Measurements from ENCODE around the gene DNER.

DNER gene

DNA sequence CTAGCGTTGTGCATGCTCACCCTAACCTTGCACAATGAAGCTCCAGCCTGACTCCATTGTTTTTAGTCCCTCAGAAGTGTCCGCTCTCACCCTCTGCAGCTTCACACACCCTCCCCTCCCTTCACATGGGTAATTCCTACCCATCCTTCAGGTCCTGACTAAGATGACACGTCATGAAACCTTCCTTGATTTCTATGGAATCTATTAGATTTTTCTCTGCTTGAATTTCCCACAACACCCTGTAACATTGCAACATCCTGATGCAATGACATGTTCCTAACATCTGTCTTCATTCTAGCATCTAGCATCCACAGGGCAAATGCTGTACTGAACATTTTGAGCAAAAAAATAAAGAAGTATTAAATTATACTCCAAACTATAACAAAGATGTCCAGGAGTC lies 366.2 kb downstream of the DNER start:
- TF ChIP-seq, protein P1, sequence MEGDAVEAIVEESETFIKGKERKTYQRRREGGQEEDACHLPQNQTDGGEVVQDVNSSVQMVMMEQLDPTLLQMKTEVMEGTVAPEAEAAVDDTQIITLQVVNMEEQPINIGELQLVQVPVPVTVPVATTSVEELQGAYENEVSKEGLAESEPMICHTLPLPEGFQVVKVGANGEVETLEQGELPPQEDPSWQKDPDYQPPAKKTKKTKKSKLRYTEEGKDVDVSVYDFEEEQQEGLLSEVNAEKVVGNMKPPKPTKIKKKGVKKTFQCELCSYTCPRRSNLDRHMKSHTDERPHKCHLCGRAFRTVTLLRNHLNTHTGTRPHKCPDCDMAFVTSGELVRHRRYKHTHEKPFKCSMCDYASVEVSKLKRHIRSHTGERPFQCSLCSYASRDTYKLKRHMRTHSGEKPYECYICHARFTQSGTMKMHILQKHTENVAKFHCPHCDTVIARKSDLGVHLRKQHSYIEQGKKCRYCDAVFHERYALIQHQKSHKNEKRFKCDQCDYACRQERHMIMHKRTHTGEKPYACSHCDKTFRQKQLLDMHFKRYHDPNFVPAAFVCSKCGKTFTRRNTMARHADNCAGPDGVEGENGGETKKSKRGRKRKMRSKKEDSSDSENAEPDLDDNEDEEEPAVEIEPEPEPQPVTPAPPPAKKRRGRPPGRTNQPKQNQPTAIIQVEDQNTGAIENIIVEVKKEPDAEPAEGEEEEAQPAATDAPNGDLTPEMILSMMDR (IDR thresholded peaks at IDR 0.05; ENCODE audit: extremely low read depth, insufficient read depth, missing control alignments): no peak
- DNase-seq (ENCODE audit: low spot score): no peak
- in situ Hi-C loops (cut with MboI; ENCODE audit: low pct_unique_long_range_greater_than_20kb, low sequenced_read_pairs, unreplicated experiment): no loop called here

DNA sequence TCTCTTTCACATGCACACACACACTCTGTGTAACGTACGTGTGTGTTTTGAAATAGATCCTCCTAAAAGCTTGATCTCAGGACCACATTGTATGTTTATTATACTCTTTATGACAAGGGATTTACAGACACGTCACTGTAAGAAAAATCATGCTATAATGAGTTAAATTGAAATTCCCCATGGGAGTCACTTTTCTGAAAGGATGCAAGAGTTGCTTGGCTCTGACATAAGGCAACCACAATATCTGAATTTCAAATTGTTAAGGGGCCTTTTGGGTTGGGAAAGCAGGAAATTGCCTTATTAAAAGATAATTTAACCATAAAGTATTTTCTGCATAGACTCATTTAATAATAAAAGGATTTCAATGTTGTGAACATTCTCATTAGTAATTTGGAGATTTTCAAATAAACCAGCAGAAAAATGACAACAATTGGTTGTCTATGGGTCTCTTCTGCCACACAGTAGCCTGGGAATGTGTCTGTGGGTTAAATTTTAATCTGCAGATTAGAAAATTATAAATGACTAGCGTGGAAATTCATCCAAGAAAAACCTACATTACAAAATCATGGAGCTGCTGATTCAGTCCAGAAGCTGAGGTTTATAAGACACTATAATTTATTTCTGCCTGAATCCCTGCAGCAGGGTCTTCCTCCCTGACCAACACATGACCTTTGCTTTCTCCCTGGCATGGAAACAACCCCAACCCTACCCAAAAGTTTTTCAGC lies 367.4 kb downstream of the DNER start:
- in situ Hi-C loops (cut with MboI; ENCODE audit: low pct_unique_long_range_greater_than_20kb, low sequenced_read_pairs, unreplicated experiment): no loop called here
- TF ChIP-seq, protein P1 (IDR thresholded peaks at IDR 0.05; ENCODE audit: extremely low read depth, insufficient read depth, missing control alignments): no peak
- no peak for DNase-seq (ENCODE audit: low spot score)

DNA sequence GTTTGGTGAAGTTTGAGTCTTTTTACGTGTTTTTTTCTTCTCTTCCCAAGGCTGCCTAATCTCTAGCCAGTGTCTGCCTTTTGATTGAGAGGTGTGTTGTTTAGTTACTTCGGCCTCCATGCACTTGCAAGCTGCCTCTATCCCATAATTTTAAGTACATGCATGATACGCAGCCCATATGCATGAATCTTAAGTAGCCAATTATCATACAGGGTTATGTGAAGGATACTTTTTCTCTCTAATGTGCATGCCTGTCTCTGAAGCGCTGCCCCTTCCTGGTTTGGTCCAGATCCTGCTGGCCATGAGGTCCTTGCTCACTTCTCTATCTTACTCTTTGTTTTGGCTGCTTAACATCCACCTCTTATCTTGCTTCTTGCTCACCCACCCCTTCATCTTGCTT lies 369.4 kb downstream of the DNER start:
- in situ Hi-C loops (cut with MboI; ENCODE audit: low pct_unique_long_range_greater_than_20kb, low sequenced_read_pairs, unreplicated experiment): no loop called here
- TF ChIP-seq, protein P1 (IDR thresholded peaks at IDR 0.05; ENCODE audit: extremely low read depth, insufficient read depth, missing control alignments): no peak
- DNase-seq (ENCODE audit: low spot score): no peak

DNA sequence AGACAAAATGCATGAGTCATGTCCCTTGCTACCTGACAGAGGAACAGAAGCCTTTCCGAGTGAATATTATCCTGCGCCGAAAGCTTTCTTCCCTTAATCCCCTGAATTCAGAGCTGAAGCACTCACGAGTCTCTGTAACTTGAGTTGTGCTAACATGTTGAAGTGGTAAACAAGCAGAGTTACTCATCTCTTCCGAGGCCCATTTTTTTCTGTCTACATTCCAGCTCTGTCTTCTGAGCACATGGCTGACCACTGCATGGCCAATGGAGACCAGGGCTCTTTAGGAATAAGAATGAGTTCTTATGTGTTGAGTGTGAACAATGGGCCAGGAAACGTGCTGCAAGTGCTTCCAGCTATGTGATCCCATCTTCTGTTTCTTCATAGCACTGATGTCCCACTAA lies 370.2 kb downstream of the DNER start:
- in situ Hi-C loops (cut with MboI; ENCODE audit: low pct_unique_long_range_greater_than_20kb, low sequenced_read_pairs, unreplicated experiment): no loop called here
- no peak for DNase-seq (ENCODE audit: low spot score)
- TF ChIP-seq, protein P1 (IDR thresholded peaks at IDR 0.05; ENCODE audit: extremely low read depth, insufficient read depth, missing control alignments): no peak

DNA sequence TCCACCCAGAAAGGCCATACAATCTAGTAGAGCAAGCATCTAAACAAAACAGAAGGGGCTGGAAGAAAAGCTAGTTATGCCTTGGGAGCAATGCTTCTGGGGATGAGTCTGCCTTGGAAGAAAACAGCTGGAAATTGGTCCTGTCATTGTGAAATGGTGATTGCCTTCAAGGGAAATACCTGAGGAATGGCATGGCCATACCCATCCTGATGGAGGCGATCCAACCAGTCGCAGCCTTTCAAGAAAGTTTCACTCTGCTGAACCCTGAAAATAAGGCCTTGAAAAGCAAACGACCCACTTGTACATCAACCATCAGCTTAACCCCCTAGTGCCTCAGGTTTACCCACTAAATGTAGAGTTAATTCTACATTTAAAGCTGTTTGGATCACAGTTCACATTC lies 370.7 kb downstream of the DNER start:
- DNase-seq (ENCODE audit: low spot score): no peak
- TF ChIP-seq, protein P1 (IDR thresholded peaks at IDR 0.05; ENCODE audit: extremely low read depth, insufficient read depth, missing control alignments): no peak
- in situ Hi-C loops (cut with MboI; ENCODE audit: low pct_unique_long_range_greater_than_20kb, low sequenced_read_pairs, unreplicated experiment): no loop called here

DNA sequence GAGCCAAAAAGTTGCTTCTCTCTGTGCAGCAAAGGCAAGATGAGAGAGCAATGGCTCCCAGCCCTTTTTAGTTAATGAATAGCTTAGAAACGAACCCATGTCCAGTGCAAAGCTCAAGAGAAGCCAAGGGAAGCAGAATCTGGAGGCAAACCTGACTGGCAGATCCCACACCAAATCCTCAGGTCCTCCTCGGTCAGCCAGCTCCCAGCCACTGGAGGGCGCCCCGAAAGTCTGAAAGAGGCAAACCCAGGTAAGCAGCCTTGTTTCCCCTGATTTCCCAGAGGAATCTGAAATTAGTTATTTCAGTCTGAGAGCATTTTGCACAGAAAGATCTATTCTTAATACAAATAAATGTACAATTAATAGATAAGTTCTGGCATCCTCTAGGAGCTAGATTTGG lies 372.0 kb downstream of the DNER start:
- in situ Hi-C loops (cut with MboI; ENCODE audit: low pct_unique_long_range_greater_than_20kb, low sequenced_read_pairs, unreplicated experiment): no loop called here
- TF ChIP-seq, protein P1 (IDR thresholded peaks at IDR 0.05; ENCODE audit: extremely low read depth, insufficient read depth, missing control alignments): peak; percentile 55
- no peak for DNase-seq (ENCODE audit: low spot score)

Measured in GM13977 (cell line).